Duodenal mucosa (tissue), 2 donors: ENCODE measurements around the gene C11orf91.
"Not testable (repeated sequence)": the region's sequence is repeated elsewhere in the genome, so short reads cannot be mapped to it uniquely, and the experiment has no call there.

Source experiments
- H3K27ac ChIP-seq: one replicate; pipeline ENCODE4 v1.7.0; 2013; ENCODE audit warnings: low read depth, low read length
- H3K27me3 ChIP-seq, 2 donors: one replicate each; pipeline ENCODE4 v1.7.0; 2013; ENCODE audit warnings: low read length in 2 of 2, control low read depth in 1 of 2; ENCODE audit not compliant: insufficient read depth in 2 of 2, control insufficient read depth in 1 of 2
- H3K36me3 ChIP-seq, 2 donors: one replicate each; pipeline ENCODE4 v1.7.0; 2013; ENCODE audit warnings: low read length in 2 of 2, control low read depth in 1 of 2; ENCODE audit not compliant: insufficient read depth in 2 of 2, control insufficient read depth in 1 of 2
- H3K4me1 ChIP-seq, 2 donors: one replicate each; pipeline ENCODE4 v1.7.0; 2013; ENCODE audit warnings: low read length in 2 of 2, control low read depth in 1 of 2; ENCODE audit not compliant: insufficient read depth in 2 of 2, control insufficient read depth in 1 of 2
- H3K4me3 ChIP-seq, 2 donors: one replicate each; pipeline ENCODE4 v1.7.0; 2013; ENCODE audit warnings: low read length in 2 of 2, low read depth in 1 of 2
- H3K9ac ChIP-seq, 2 donors: one replicate each; pipeline ENCODE4 v1.7.0; 2013; ENCODE audit warnings: low read length in 2 of 2, low read depth in 1 of 2
- H3K9me3 ChIP-seq, 2 donors: one replicate each; pipeline ENCODE4 v1.7.0; 2013; ENCODE audit warnings: low read length in 2 of 2, control low read depth in 1 of 2; ENCODE audit not compliant: control insufficient read depth in 1 of 2

The C11orf91 gene

GRCh38 chr11:33664827-33665226 lies 35.8 kb downstream of the C11orf91 start:
- Histone ChIP-seq H3K9me3 (no peaks in the 10 kb centered on the region), H3K4me1 (no peaks in the 10 kb centered on the region), H3K27me3 (no peaks in the 10 kb centered on the region), H3K4me3 (no peak overlapping the region), H3K36me3 (no peaks in the 10 kb centered on the region), H3K9ac (no peak overlapping the region), H3K27ac (no peak overlapping the region)

GRCh38 chr11:33664166-33664565 lies 36.5 kb downstream of the C11orf91 start:
- no peaks in the 10 kb centered on the region for H3K4me1 ChIP-seq
- no peak overlapping the region for H3K27ac ChIP-seq
- H3K36me3 ChIP-seq: no peaks in the 10 kb centered on the region
- H3K4me3 ChIP-seq: no peak overlapping the region
- no peak overlapping the region for H3K9ac ChIP-seq
- no peaks in the 10 kb centered on the region for H3K27me3 ChIP-seq
- no peaks in the 10 kb centered on the region for H3K9me3 ChIP-seq

GRCh38 chr11:33663121-33663520 lies 37.5 kb downstream of the C11orf91 start:
- Histone ChIP-seq H3K9ac (no peak overlapping the region), H3K27me3 (no peaks in the 10 kb centered on the region), H3K36me3 (no peaks in the 10 kb centered on the region), H3K9me3 (no peaks in the 10 kb centered on the region), H3K27ac (no peak overlapping the region), H3K4me3 (no peak overlapping the region), H3K4me1 (no peaks in the 10 kb centered on the region)

- H3K4me1 ChIP-seq, H3K27ac ChIP-seq, H3K27me3 ChIP-seq, H3K36me3 ChIP-seq, H3K9ac ChIP-seq, H3K4me3 ChIP-seq, H3K9me3 ChIP-seq: not testable (repeated sequence)
Observed at GRCh38 chr11:33661526-33661925, 39.1 kb downstream of the C11orf91 start.

- H3K9me3 ChIP-seq: no peaks in the 10 kb centered on the region
- no peaks in the 10 kb centered on the region for H3K4me1 ChIP-seq
- H3K4me3 ChIP-seq: no peak overlapping the region
- no peaks in the 10 kb centered on the region for H3K27me3 ChIP-seq
- H3K9ac ChIP-seq: no peak overlapping the region
- no peaks in the 10 kb centered on the region for H3K36me3 ChIP-seq
- no peak overlapping the region for H3K27ac ChIP-seq
Observed at GRCh38 chr11:33660962-33661361, 39.7 kb downstream of the C11orf91 start.

- no peaks in the 10 kb centered on the region for H3K9me3 ChIP-seq
- H3K4me3 ChIP-seq: no peak overlapping the region
- no peak overlapping the region for H3K27ac ChIP-seq
- no peaks in the 10 kb centered on the region for H3K36me3 ChIP-seq
- H3K9ac ChIP-seq: no peak overlapping the region
- H3K4me1 ChIP-seq: no peaks in the 10 kb centered on the region
- no peaks in the 10 kb centered on the region for H3K27me3 ChIP-seq
Observed at GRCh38 chr11:33659370-33660139, 41.1 kb downstream of the C11orf91 start.

GRCh38 chr11:33658195-33658900 lies 42.3 kb downstream of the C11orf91 start:
- Histone ChIP-seq H3K4me3 (no peak overlapping the region), H3K9me3 (no peaks in the 10 kb centered on the region), H3K27ac (no peak overlapping the region)

GRCh38 chr11:33657757-33658156 lies 42.9 kb downstream of the C11orf91 start:
- Histone ChIP-seq H3K4me1 (no peaks in the 10 kb centered on the region), H3K27ac (no peak overlapping the region), H3K36me3 (no peaks in the 10 kb centered on the region), H3K27me3 (no peaks in the 10 kb centered on the region), H3K9me3 (no peaks in the 10 kb centered on the region), H3K9ac (no peak overlapping the region), H3K4me3 (no peak overlapping the region)

More at GRCh38 chr11:33658195-33658900, 42.3 kb downstream of the C11orf91 start:
- no peak overlapping the region for H3K9ac ChIP-seq
- H3K36me3 ChIP-seq: no peaks in the 10 kb centered on the region
- H3K27me3 ChIP-seq: no peaks in the 10 kb centered on the region
- H3K4me1 ChIP-seq: no peaks in the 10 kb centered on the region

- Histone ChIP-seq H3K9me3 (no peaks in the 10 kb centered on the region), H3K9ac (no peak overlapping the region), H3K36me3 (no peaks in the 10 kb centered on the region), H3K27ac (no peak overlapping the region), H3K4me1 (no peaks in the 10 kb centered on the region), H3K27me3 (no peaks in the 10 kb centered on the region), H3K4me3 (no peak overlapping the region)
Observed at GRCh38 chr11:33656768-33657167, 43.9 kb downstream of the C11orf91 start.

GRCh38 chr11:33655842-33656600 lies 44.6 kb downstream of the C11orf91 start:
- Histone ChIP-seq H3K9me3 (no peaks in the 10 kb centered on the region), H3K27me3 (no peaks in the 10 kb centered on the region), H3K27ac (no peak overlapping the region), H3K4me1 (no peaks in the 10 kb centered on the region), H3K36me3 (no peaks in the 10 kb centered on the region), H3K9ac (no peak overlapping the region), H3K4me3 (no peak overlapping the region)
